BJ (cell line): ENCODE data around the gene RBMS3. TPM values are rescaled to one million over a fixed set of nuclear protein-coding genes. Genes with fewer than 3 reads are reported as not detected.
"Not testable (repeated sequence)": the region's sequence is repeated elsewhere in the genome, so short reads cannot be mapped to it uniquely, and the experiment has no call there.

Source experiments
- CTCF ChIA-PET: fragments of 350-600 bp; formaldehyde crosslinking; extraction: SDS; loops from one replicate; lab custom pipeline; 2021; ENCODE audit warnings: antibody characterized with exemption, inconsistent platforms; lab: Yijun Ruan, JAX
- POLR2A ChIA-PET: fragments of 300-600 bp; sonication (Branson Sonifier 250); formaldehyde crosslinking; extraction: SDS; loops from one replicate; lab custom pipeline; 2021; ENCODE audit warnings: antibody characterized with exemption; lab: Charles Lee
- DNase-seq: peaks from one replicate; pipeline ENCODE4 v3.0.0-alpha.2; 2011; ENCODE audit warnings: low read depth
- H3K27me3 ChIP-seq: 2 replicates; pipeline ENCODE4 v1.6.0; 2011; ENCODE audit warnings: low read length; ENCODE audit not compliant: control insufficient read depth, insufficient read depth
- H3K36me3 ChIP-seq: 2 replicates; pipeline ENCODE4 v1.5.1; 2011; ENCODE audit warnings: low read length; ENCODE audit not compliant: control insufficient read depth, insufficient read depth
- H3K4me3 ChIP-seq: 2 replicates; pipeline ENCODE4 v1.5.1; 2011; ENCODE audit warnings: low read depth, mild to moderate bottlenecking, control low read depth, low read length
- polyA minus RNA-seq: library from RNA; depleted of rRNA, polyadenylated mRNA; stranded (reverse); fragments of >200 nt; gene quantifications from 2 replicates; pipeline ENCODE4 v1.2.3, GENCODE V29; 2011; rRNA and poly(A)+ RNA removed
- polyA plus RNA-seq: library from polyadenylated mRNA; depleted of rRNA; stranded (reverse); fragments of >200 nt; gene quantifications from 2 replicates; pipeline ENCODE4 v1.2.3, GENCODE V29; 2011; rRNA removed
- TF ChIP-seq, protein P1 (sequence below): IDR thresholded peaks from 2 replicates; pipeline ENCODE4 v1.5.1; 2011; ENCODE audit warnings: low read depth, mild to moderate bottlenecking, control low read depth, inconsistent platforms, low read length, moderate library complexity; ENCODE audit not compliant: insufficient read depth

RBMS3 gene
- polyA plus RNA-seq (13.9 and 14.5 TPM in 2 replicates), polyA minus RNA-seq (77.8 and 128 TPM in 2 replicates)

DNA sequence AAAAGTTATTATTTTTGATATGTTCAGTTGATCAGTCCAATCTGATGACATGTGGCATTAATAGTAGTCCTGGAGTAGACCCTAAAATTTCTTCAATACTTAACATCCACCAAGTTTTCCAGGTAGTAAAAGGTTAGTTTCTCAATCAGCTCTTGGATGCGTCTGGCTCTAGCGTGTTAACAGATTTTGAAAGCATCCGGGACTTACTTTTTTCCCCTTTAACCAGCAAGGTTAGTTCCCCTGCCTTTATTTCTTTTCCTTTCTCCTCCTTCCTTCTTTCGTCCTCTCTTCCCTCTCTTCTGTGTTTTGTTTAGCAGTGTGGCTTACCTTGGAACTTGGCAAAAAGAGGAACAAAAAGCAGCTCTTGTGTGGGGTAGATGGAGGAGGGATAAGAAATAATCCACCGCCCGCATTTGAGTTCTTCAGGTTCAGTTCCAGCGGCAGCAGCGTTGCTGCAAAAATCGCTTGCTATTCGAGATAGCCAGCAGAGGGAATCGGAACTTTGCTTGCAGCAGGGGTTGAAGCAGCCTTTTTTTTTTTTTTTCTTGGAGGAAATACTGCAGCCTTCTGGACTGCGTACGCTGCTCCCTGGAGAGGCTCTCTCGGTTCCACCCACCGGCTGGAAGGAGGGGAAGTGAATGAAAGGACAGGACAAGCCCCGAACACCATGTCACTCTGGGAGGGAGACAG, at the start of gene RBMS3:
TSS of gene RBMS3 (plus strand) at position 668 of the 690 bp plus-strand sequence.
- TF ChIP-seq, protein P1, sequence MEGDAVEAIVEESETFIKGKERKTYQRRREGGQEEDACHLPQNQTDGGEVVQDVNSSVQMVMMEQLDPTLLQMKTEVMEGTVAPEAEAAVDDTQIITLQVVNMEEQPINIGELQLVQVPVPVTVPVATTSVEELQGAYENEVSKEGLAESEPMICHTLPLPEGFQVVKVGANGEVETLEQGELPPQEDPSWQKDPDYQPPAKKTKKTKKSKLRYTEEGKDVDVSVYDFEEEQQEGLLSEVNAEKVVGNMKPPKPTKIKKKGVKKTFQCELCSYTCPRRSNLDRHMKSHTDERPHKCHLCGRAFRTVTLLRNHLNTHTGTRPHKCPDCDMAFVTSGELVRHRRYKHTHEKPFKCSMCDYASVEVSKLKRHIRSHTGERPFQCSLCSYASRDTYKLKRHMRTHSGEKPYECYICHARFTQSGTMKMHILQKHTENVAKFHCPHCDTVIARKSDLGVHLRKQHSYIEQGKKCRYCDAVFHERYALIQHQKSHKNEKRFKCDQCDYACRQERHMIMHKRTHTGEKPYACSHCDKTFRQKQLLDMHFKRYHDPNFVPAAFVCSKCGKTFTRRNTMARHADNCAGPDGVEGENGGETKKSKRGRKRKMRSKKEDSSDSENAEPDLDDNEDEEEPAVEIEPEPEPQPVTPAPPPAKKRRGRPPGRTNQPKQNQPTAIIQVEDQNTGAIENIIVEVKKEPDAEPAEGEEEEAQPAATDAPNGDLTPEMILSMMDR, result peak; percentile 73
- Histone ChIP-seq H3K36me3 (no peaks in the 10 kb centered on the region), H3K4me3 (peak within 1 kb of the TSS; percentile 67), H3K27me3 (no peaks in the 10 kb centered on the region)
- ChIA-PET CTCF (interaction anchor here (0.7 to 1.1 kb wide), 3 partner anchors 34 to 1743 kb away, joined by 3 read pairs; no protein-coding TSS in a partner anchor), POLR2A (interaction anchor here (0.5 to 0.7 kb wide), 7 partner anchors 26 to 593 kb away, joined by 3 to 16 read pairs (median 4); no protein-coding TSS in a partner anchor)
- DNase-seq, result peak; percentile 83

DNA sequence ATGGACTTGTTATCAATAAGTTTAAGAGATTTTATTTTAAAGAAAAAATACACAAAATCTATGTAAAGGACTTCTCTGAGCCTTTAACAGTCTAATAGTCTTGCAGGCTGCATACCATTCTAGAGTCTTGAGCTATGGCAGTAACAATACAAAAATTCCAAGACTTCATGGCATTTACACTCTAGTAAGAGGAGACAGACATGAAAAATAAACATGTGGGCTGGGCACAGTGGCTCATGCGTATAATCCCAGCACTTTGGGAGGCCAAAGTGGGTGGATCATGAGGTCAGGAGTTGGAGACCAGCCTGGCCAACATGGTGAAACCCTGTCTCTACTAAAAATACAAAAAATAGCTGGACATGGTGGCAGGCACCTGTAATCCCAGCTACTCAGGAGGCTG, 47.7 kb upstream of the RBMS3 start:
- H3K36me3 ChIP-seq, H3K27me3 ChIP-seq, H3K4me3 ChIP-seq, CTCF ChIA-PET: not testable (repeated sequence)
- POLR2A ChIA-PET, result interaction anchor here (0.6 to 0.7 kb wide), 2 partner anchors 12 to 48 kb away, joined by 3 read pairs; partner anchors contain the start of gene RBMS3
- DNase-seq, result peak; percentile 51

DNA sequence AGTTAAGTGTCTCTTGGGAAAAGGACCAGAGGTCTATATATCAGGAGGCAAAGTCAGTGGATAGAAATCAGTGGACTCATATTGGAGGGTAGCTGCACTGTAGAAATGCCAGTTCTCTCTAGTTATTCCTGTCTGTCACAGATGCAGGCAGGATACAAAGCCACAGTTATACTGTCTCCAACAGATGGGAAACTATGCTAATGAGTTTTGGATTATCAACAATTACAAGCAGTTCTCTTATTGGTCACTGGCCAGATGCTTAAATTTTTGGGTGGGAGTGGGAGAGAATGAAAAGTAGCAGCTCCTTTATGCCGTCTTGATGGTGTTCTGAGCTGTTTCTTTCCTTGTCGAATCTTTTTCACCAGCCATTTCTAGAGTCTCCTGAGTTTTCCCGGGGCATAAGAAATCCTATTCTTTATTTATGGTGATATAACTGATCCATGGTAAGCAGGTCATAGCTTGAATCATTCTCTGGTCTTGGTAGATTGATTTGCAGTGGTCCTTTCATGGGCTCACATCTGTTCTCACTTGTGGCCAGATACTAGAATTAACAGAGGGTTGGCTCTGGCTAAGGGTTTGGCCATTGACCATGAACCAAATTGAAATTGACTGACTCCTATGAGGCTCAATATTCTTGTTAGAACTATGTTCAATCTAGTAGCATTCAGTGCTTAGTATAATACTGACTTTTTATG, 44.6 kb upstream of the RBMS3 start:
- Histone ChIP-seq H3K36me3 (no peaks in the 10 kb centered on the region), H3K27me3 (no peaks in the 10 kb centered on the region), H3K4me3 (no peak overlapping the region)
- CTCF ChIA-PET, result no interaction called here
- POLR2A ChIA-PET, result no interaction called here
- DNase-seq, result no peak
- TF ChIP-seq, protein P1, result no peak

DNA sequence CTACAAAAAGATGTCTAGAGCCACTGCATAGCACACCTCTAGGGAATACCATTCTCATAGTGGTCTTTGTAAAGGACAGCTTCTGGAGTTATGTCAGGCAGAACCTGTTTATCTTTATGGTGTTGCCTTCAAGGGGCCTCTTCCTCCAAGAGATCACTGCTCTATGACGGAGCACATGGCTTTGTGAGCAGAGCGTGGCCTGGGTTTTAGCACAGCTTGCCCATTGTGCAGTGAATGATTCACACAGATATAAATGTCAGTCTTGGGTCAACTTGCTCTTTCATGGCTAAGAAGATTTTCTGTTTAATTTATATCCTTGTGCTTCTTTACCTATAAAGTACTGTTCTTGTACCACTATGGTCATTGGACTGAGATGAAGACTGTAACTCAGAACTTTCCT, 41.5 kb upstream of the RBMS3 start:
- H3K36me3 ChIP-seq, result no peaks in the 10 kb centered on the region
- no peaks in the 10 kb centered on the region for H3K27me3 ChIP-seq
- TF ChIP-seq, protein P1, result no peak
- no peak overlapping the region for H3K4me3 ChIP-seq
- ChIA-PET CTCF (interaction anchor here (0.8 kb wide), 1 partner anchor 96 kb away, joined by 3 read pairs; no protein-coding TSS in a partner anchor), POLR2A (no interaction called here)
- DNase-seq, result no peak

DNA sequence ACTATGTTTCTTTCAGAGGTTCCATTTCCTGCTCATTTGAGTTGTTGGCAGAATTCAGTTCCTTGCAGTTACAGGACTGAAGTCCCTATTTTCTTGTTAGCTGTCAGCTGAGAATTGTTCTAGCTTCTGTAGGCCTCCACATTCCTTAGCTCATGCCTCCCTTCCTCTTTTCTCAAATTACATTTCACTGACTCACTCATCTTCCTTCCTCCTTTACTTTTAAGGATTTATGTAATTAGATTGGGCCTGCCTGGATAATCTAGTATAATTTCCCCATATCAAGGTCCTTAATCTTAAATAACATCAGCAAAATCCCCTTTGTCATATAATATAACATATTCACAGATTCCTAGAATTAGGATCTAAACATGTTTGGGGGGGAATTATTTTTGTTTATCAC, 40.6 kb upstream of the RBMS3 start:
- H3K4me3 ChIP-seq, result no peak overlapping the region
- ChIA-PET CTCF (interaction anchor here (1.2 kb wide), 1 partner anchor 11 kb away, joined by 5 read pairs; no protein-coding TSS in a partner anchor), POLR2A (interaction anchor here (0.6 kb wide), 1 partner anchor 580 kb away, joined by 3 read pairs; no protein-coding TSS in a partner anchor)
- no peaks in the 10 kb centered on the region for H3K36me3 ChIP-seq
- no peaks in the 10 kb centered on the region for H3K27me3 ChIP-seq
- TF ChIP-seq, protein P1, result no peak
- peak; percentile 8 for DNase-seq
